SU-DHL-6 (cell line): ENCODE results near the gene ZNF814.

ENCODE experiments used
- H2AFZ ChIP-seq: fragments of 200-600 bp; sonication (generic); 2 replicates; pipeline ENCODE4 v1.6.1; 2014; ENCODE audit warnings: low read depth, mild to moderate bottlenecking, moderate library complexity, mixed read lengths, antibody characterized with exemption, low read length; ENCODE audit not compliant: severe bottlenecking
- H3F3A ChIP-seq: fragments of 200-600 bp; shearing (Covaris generic); 2 replicates; pipeline ENCODE4 v1.6.0; 2016; ENCODE audit warnings: antibody characterized with exemption, mild to moderate bottlenecking; ENCODE audit not compliant: insufficient read depth
- H3K27ac ChIP-seq: fragments of 200-600 bp; sonication (generic); 2 replicates; pipeline ENCODE4 v1.5.1; 2016; ENCODE audit warnings: low read depth, mild to moderate bottlenecking, low read length, moderate library complexity, mixed read lengths
- H3K27me3 ChIP-seq: fragments of 200-600 bp; sonication (generic), shearing (Covaris generic); 2 replicates; pipeline ENCODE4 v1.6.0; 2014; ENCODE audit warnings: mild to moderate bottlenecking, low read length
- H3K36me3 ChIP-seq: fragments of 200-600 bp; sonication (generic); 2 replicates; pipeline ENCODE4 v1.6.1; 2014; ENCODE audit warnings: mild to moderate bottlenecking, low read length, mixed read lengths
- H3K4me2 ChIP-seq: fragments of 300-600, 200-600 bp; shearing (Covaris generic), sonication (generic); 2 replicates; pipeline ENCODE4 v1.6.0; 2014; ENCODE audit warnings: low read length, low read depth, mild to moderate bottlenecking; ENCODE audit not compliant: poor library complexity, severe bottlenecking
- H3K4me3 ChIP-seq: fragments of 200-600 bp; sonication (generic); 2 replicates; pipeline ENCODE4 v1.5.1; 2014; ENCODE audit warnings: antibody characterized with exemption, low read length, mild to moderate bottlenecking, mixed read lengths; ENCODE audit not compliant: insufficient read depth, poor library complexity, severe bottlenecking
- H3K79me2 ChIP-seq: fragments of 200-600 bp; sonication (generic); 2 replicates; pipeline ENCODE4 v1.6.1; 2014; ENCODE audit warnings: mild to moderate bottlenecking, low read length, moderate library complexity; ENCODE audit not compliant: insufficient read depth
- H3K9ac ChIP-seq: fragments of 200-600 bp; sonication (generic); 2 replicates; pipeline ENCODE4 v1.7.0; 2014; ENCODE audit warnings: mild to moderate bottlenecking, low read length
- H3K9me2 ChIP-seq: fragments of 200-600 bp; sonication (generic); replicated peaks from 2 replicates; pipeline ENCODE4 v1.6.1; 2014; ENCODE audit warnings: low read length; ENCODE audit not compliant: insufficient read depth
- H3K9me3 ChIP-seq: fragments of 200-600 bp; sonication (generic); 2 replicates; pipeline ENCODE4 v1.6.1; 2014; ENCODE audit warnings: low read length, mixed read lengths; ENCODE audit not compliant: insufficient read depth
- H4K20me1 ChIP-seq: fragments of 200-600 bp; sonication (generic); 2 replicates; pipeline ENCODE4 v1.6.1; 2014; ENCODE audit warnings: low read depth, mild to moderate bottlenecking, antibody characterized with exemption, low read length, moderate library complexity, mixed read lengths
- CTCF ChIP-seq: fragments of 200-600 bp; sonication (generic); IDR thresholded peaks from one replicate; pipeline ENCODE4 v1.5.1; 2017; ENCODE audit warnings: antibody characterized with exemption, mild to moderate bottlenecking, low read length, moderate library complexity; ENCODE audit not compliant: insufficient read depth, poor library complexity, severe bottlenecking
- EZH2phosphoT487 ChIP-seq: fragments of 200-600 bp; sonication (generic), shearing (Covaris generic); conservative IDR thresholded peaks from 2 replicates; pipeline ENCODE4 v1.6.1; 2018; ENCODE audit warnings: mild to moderate bottlenecking, antibody characterized with exemption, low read length, moderate library complexity, mixed read lengths

ZNF814 gene

GRCh38 chr19:57807541-57807940 lies 81.3 kb downstream of the ZNF814 start:
- H3F3A ChIP-seq: peaks cover 4% of the 10 kb centered on the region; the same call in 1 of the 2 replicates
- no peak overlapping the region for H2AFZ ChIP-seq
- no peaks in the 10 kb centered on the region for H3K27me3 ChIP-seq
- H3K9me3 ChIP-seq: no peaks in the 10 kb centered on the region
- no peaks in the 10 kb centered on the region for H4K20me1 ChIP-seq
- peaks cover 27% of the 10 kb centered on the region for H3K79me2 ChIP-seq
- H3K4me2 ChIP-seq: no peak overlapping the region
- H3K27ac ChIP-seq: no peak overlapping the region
- H3K4me3 ChIP-seq: no peak overlapping the region
- no peak overlapping the region for H3K9ac ChIP-seq
- H3K36me3 ChIP-seq: no peaks in the 10 kb centered on the region
- H3K9me2 ChIP-seq: no peaks in the 10 kb centered on the region
- TF ChIP-seq CTCF (no peak), EZH2phosphoT487 (no peak)

- no peak overlapping the region for H3K9ac ChIP-seq
- H3K27me3 ChIP-seq: no peaks in the 10 kb centered on the region
- H3K79me2 ChIP-seq: peaks cover 14% of the 10 kb centered on the region
- H3K36me3 ChIP-seq: no peaks in the 10 kb centered on the region
- TF ChIP-seq EZH2phosphoT487 (no peak), CTCF (no peak)
- H4K20me1 ChIP-seq: no peaks in the 10 kb centered on the region
- H3K4me3 ChIP-seq: no peak overlapping the region
- no peaks in the 10 kb centered on the region for H3K9me2 ChIP-seq
- no peak overlapping the region for H2AFZ ChIP-seq
- no peak overlapping the region for H3K4me2 ChIP-seq
- peaks cover 9% of the 10 kb centered on the region; the same call in 1 of the 2 replicates for H3F3A ChIP-seq
- H3K9me3 ChIP-seq: no peaks in the 10 kb centered on the region
- H3K27ac ChIP-seq: no peak overlapping the region
Measured at GRCh38 chr19:57803594-57804325, 85.1 kb downstream of the ZNF814 start.

GRCh38 chr19:57803265-57803593 lies 85.6 kb downstream of the ZNF814 start:
- Histone ChIP-seq H3K9me2 (no peaks in the 10 kb centered on the region), H2AFZ (no peak overlapping the region)

More at GRCh38 chr19:57803265-57803593, 85.6 kb downstream of the ZNF814 start:
- Histone ChIP-seq H3K79me2 (peaks cover 14% of the 10 kb centered on the region), H3F3A (peaks cover 9% of the 10 kb centered on the region; the same call in 1 of the 2 replicates), H3K9ac (no peak overlapping the region), H3K4me2 (no peak overlapping the region), H3K9me3 (no peaks in the 10 kb centered on the region), H3K27ac (no peak overlapping the region), H3K36me3 (no peaks in the 10 kb centered on the region), H3K4me3 (no peak overlapping the region), H4K20me1 (no peaks in the 10 kb centered on the region), H3K27me3 (no peaks in the 10 kb centered on the region)
- TF ChIP-seq CTCF (no peak), EZH2phosphoT487 (no peak)
